MM.1S (cell line): ENCODE results near the gene CCDC167.

Experiments used
- DNase-seq: peaks from one replicate; pipeline ENCODE4 v3.0.0-alpha.2; 2015
- H2AFZ ChIP-seq: fragments of 300-600 bp; sonication (generic); 2 replicates; pipeline ENCODE4 v1.6.0; 2016; ENCODE audit warnings: antibody characterized with exemption, low read length
- H3F3A ChIP-seq: fragments of 300-600 bp; sonication (generic); 2 replicates; pipeline ENCODE4 v1.6.1; 2016; ENCODE audit warnings: mild to moderate bottlenecking, antibody characterized with exemption, low read length, moderate library complexity, mixed read lengths; ENCODE audit not compliant: insufficient read depth
- H3K27ac ChIP-seq: fragments of 300-600 bp; sonication (generic); 2 replicates; pipeline ENCODE4 v1.5.1; 2016; ENCODE audit warnings: mild to moderate bottlenecking, low read length
- H3K27me3 ChIP-seq: fragments of 300-600 bp; sonication (generic); replicated peaks from 2 replicates; pipeline ENCODE4 v1.6.0; 2016; ENCODE audit warnings: low read length; ENCODE audit not compliant: insufficient read depth
- H3K36me3 ChIP-seq: fragments of 300-600 bp; sonication (generic); replicated peaks from 2 replicates; pipeline ENCODE4 v1.6.1; 2016; ENCODE audit warnings: mild to moderate bottlenecking, low read length, mixed read lengths; ENCODE audit not compliant: insufficient read depth
- H3K4me1 ChIP-seq: fragments of 300-600 bp; sonication (generic); 2 replicates; pipeline ENCODE4 v1.6.1; 2016; ENCODE audit warnings: low read length, mixed read lengths
- H3K4me2 ChIP-seq: fragments of 300-600 bp; sonication (generic); 2 replicates; pipeline ENCODE4 v1.6.0; 2016; ENCODE audit warnings: low read depth, low read length
- H3K4me3 ChIP-seq: fragments of 300-600 bp; sonication (generic); 2 replicates; pipeline ENCODE4 v1.5.1; 2016; ENCODE audit warnings: low read length, mixed read lengths
- H3K79me2 ChIP-seq: fragments of 300-600 bp; sonication (generic); 2 replicates; pipeline ENCODE4 v1.6.1; 2016; ENCODE audit warnings: mixed run types, low read length, mixed read lengths
- H3K9ac ChIP-seq: fragments of 300-600 bp; sonication (generic); 2 replicates; pipeline ENCODE4 v1.6.1; 2016; ENCODE audit warnings: low read length, mixed read lengths
- H3K9me2 ChIP-seq: fragments of 300-600 bp; sonication (generic); replicated peaks from 2 replicates; pipeline ENCODE4 v1.6.1; 2016; ENCODE audit warnings: mild to moderate bottlenecking, low read length, mixed read lengths; ENCODE audit not compliant: insufficient read depth
- H3K9me3 ChIP-seq: fragments of 300-600 bp; sonication (generic); replicated peaks from 2 replicates; pipeline ENCODE4 v1.6.1; 2016; ENCODE audit warnings: mild to moderate bottlenecking, low read length, mixed read lengths; ENCODE audit not compliant: insufficient read depth
- H4K20me1 ChIP-seq: fragments of 300-600 bp; sonication (generic); 2 replicates; pipeline ENCODE4 v1.6.1; 2016; ENCODE audit warnings: mild to moderate bottlenecking, low read length, moderate library complexity, mixed read lengths; ENCODE audit not compliant: insufficient read depth
- EZH2 ChIP-seq: fragments of 300-600 bp; sonication (generic); optimal IDR thresholded peaks from 2 replicates; pipeline ENCODE3; 2017; ENCODE audit warnings: low read depth, mild to moderate bottlenecking, antibody characterized with exemption, low read length, mixed read lengths
- EZH2phosphoT487 ChIP-seq: fragments of 300-600 bp; sonication (generic); IDR thresholded peaks from 2 replicates; pipeline ENCODE4 v1.6.1; 2018; ENCODE audit warnings: antibody characterized with exemption, low read length
- TF ChIP-seq, protein P1 (sequence below): fragments of 300-600 bp; sonication (generic); IDR thresholded peaks from 2 replicates; pipeline ENCODE4 v1.5.1; 2016; ENCODE audit warnings: antibody characterized with exemption, low read length, mixed read lengths

Gene CCDC167

DNA sequence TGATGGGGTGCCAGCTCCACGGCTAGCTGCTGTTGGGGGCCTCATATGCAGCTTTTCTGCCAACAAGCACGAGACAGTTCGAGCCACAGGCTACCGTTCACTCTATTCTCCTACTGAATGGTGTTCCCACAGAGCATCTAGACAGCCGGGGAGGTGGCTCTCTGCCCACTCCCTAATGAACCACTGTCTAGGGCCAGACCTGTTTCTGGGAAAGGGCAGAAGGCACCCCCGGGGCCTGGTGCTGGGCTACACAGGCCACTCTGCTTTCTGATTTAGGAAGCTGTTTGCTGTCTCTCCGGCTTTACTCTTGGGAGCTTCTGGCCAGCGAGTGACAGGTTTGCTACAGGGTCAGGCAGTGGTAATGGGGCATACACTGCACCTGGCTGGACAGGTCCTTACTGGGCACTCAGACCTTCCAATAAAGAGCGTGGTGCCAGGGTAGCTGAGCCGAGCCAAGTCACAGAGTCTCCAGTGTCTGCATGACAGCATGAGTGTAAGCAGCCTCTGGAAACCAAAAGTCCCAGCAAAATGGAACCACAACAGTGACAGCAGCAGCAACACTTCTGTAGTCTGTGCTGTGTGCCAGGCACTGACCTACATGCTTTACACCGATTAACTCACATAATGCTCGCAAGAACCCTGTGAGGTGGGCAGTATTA, 8.4 kb downstream of the CCDC167 start:
- no peaks in the 10 kb centered on the region for H4K20me1 ChIP-seq
- no peak overlapping the region for H3K27ac ChIP-seq
- no peaks in the 10 kb centered on the region for H3K4me1 ChIP-seq
- no peaks in the 10 kb centered on the region for H3K27me3 ChIP-seq
- no peak for DNase-seq
- no peak overlapping the region for H3K9ac ChIP-seq
- no peaks in the 10 kb centered on the region for H3K36me3 ChIP-seq
- H3K4me2 ChIP-seq: no peak overlapping the region
- H3K4me3 ChIP-seq: no peak overlapping the region
- H3K9me3 ChIP-seq: no peaks in the 10 kb centered on the region
- no peaks in the 10 kb centered on the region for H3K9me2 ChIP-seq
- H3F3A ChIP-seq: no peaks in the 10 kb centered on the region
- 0 out of 2 replicates have a peak, but pooled peaks cover 3% of the 10 kb centered on the region for H3K79me2 ChIP-seq
- TF ChIP-seq EZH2phosphoT487 (no peak), EZH2 (no peak)
- TF ChIP-seq, protein P1, sequence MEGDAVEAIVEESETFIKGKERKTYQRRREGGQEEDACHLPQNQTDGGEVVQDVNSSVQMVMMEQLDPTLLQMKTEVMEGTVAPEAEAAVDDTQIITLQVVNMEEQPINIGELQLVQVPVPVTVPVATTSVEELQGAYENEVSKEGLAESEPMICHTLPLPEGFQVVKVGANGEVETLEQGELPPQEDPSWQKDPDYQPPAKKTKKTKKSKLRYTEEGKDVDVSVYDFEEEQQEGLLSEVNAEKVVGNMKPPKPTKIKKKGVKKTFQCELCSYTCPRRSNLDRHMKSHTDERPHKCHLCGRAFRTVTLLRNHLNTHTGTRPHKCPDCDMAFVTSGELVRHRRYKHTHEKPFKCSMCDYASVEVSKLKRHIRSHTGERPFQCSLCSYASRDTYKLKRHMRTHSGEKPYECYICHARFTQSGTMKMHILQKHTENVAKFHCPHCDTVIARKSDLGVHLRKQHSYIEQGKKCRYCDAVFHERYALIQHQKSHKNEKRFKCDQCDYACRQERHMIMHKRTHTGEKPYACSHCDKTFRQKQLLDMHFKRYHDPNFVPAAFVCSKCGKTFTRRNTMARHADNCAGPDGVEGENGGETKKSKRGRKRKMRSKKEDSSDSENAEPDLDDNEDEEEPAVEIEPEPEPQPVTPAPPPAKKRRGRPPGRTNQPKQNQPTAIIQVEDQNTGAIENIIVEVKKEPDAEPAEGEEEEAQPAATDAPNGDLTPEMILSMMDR: no peak
- no peak overlapping the region for H2AFZ ChIP-seq

GRCh38 chr6:37490536-37491170, 9.0 kb downstream of the CCDC167 start:
- TF ChIP-seq EZH2phosphoT487 (no peak), EZH2 (no peak)
- TF ChIP-seq, protein P1: no peak
- H3K9ac ChIP-seq: no peak overlapping the region
- H3K79me2 ChIP-seq: 0 out of 2 replicates have a peak, but pooled peaks cover 3% of the 10 kb centered on the region
- no peaks in the 10 kb centered on the region for H3K9me3 ChIP-seq
- no peak overlapping the region for H3K4me3 ChIP-seq
- H3K27ac ChIP-seq: no peak overlapping the region
- H3K36me3 ChIP-seq: no peaks in the 10 kb centered on the region
- H3F3A ChIP-seq: no peaks in the 10 kb centered on the region
- H4K20me1 ChIP-seq: no peaks in the 10 kb centered on the region
- H3K9me2 ChIP-seq: no peaks in the 10 kb centered on the region
- H3K27me3 ChIP-seq: no peaks in the 10 kb centered on the region
- H3K4me2 ChIP-seq: no peak overlapping the region
- H2AFZ ChIP-seq: no peak overlapping the region
- no peaks in the 10 kb centered on the region for H3K4me1 ChIP-seq
- no peak for DNase-seq

GRCh38 chr6:37489697-37490336, 9.9 kb downstream of the CCDC167 start:
- Histone ChIP-seq H2AFZ (no peak overlapping the region), H3K9me3 (no peaks in the 10 kb centered on the region), H3K9ac (no peak overlapping the region), H3K27ac (no peak overlapping the region), H3K79me2 (0 out of 2 replicates have a peak, but pooled peaks cover 3% of the 10 kb centered on the region), H3K4me3 (no peak overlapping the region), H3F3A (no peaks in the 10 kb centered on the region), H3K4me2 (no peak overlapping the region), H3K27me3 (no peaks in the 10 kb centered on the region), H3K4me1 (no peaks in the 10 kb centered on the region), H3K9me2 (no peaks in the 10 kb centered on the region), H4K20me1 (no peaks in the 10 kb centered on the region), H3K36me3 (no peaks in the 10 kb centered on the region)
- TF ChIP-seq EZH2phosphoT487 (no peak), EZH2 (no peak)
- TF ChIP-seq, protein P1: no peak
- no peak for DNase-seq
